WTC11 (cell line): Measurements from ENCODE around the gene TOX4. TPM values are rescaled to one million over a fixed set of nuclear protein-coding genes. Genes with fewer than 3 reads are reported as not detected.

Source experiments
- ATAC-seq: fragments of 200-7000 bp; cut with Tn5 transposase; 2 replicates; pipeline ENCODE4 v1.10.0; 2021; ENCODE audit warnings: mild to moderate bottlenecking, moderate library complexity
- CTCF ChIA-PET: fragments of 300-600 bp; sonication (Branson Sonifier 250); formaldehyde crosslinking; loops from one replicate; lab custom pipeline; 2021; ENCODE audit warnings: antibody characterized with exemption; lab: Charles Lee
- POLR2A ChIA-PET: fragments of 350-600 bp; sonication (Branson Sonifier 250); formaldehyde crosslinking; loops from one replicate; lab custom pipeline; 2021; ENCODE audit warnings: antibody characterized with exemption; lab: Charles Lee
- DNase-seq: peaks from one replicate; pipeline ENCODE4 v3.0.0; 2021; ENCODE audit warnings: low spot score
- H3K27ac Mint-ChIP-seq: 2 replicates; pipeline ENCODE4 v1.8.0; 2021; ENCODE audit warnings: mixed read lengths
- H3K27me3 Mint-ChIP-seq: 2 replicates; pipeline ENCODE4 v1.8.0; 2021; ENCODE audit warnings: low read depth, mild to moderate bottlenecking, moderate library complexity, mixed read lengths
- H3K36me3 Mint-ChIP-seq: 2 replicates; pipeline ENCODE4 v1.8.0; 2021; ENCODE audit warnings: mixed read lengths
- H3K4me1 Mint-ChIP-seq: 2 replicates; pipeline ENCODE4 v1.8.0; 2022; ENCODE audit warnings: mixed read lengths
- H3K4me3 Mint-ChIP-seq: 2 replicates; pipeline ENCODE4 v1.8.0; 2021; ENCODE audit warnings: mild to moderate bottlenecking, moderate library complexity, mixed read lengths
- H3K9me3 Mint-ChIP-seq: 2 replicates; pipeline ENCODE4 v1.8.0; 2021; ENCODE audit warnings: mixed read lengths
- ETV6 ChIP-seq: sonication (generic); formaldehyde crosslinking; IDR thresholded peaks from 2 replicates; pipeline ENCODE4 v1.8.1; 2022; ENCODE audit warnings: mild to moderate bottlenecking, missing genetic modification reagents
- FOXK1 ChIP-seq: sonication (generic); formaldehyde crosslinking; IDR thresholded peaks from 2 replicates; pipeline ENCODE4 v1.8.0; 2022; ENCODE audit warnings: mild to moderate bottlenecking, moderate library complexity, missing genetic modification reagents
- KAT7 ChIP-seq: sonication (generic); formaldehyde crosslinking; IDR thresholded peaks from 2 replicates; pipeline ENCODE4 v1.8.1; 2023; ENCODE audit warnings: missing genetic modification reagents, mild to moderate bottlenecking, borderline replicate concordance
- NFYB ChIP-seq: sonication (generic); formaldehyde crosslinking; conservative IDR thresholded peaks from 2 replicates; pipeline ENCODE4 v1.8.0; 2022; ENCODE audit warnings: low read depth, missing genetic modification reagents
- NR3C1 ChIP-seq: sonication (generic); formaldehyde crosslinking; conservative IDR thresholded peaks from 2 replicates; pipeline ENCODE4 v1.8.1; 2023; ENCODE audit warnings: low read depth, mild to moderate bottlenecking, missing genetic modification reagents
- ZNF317 ChIP-seq: sonication (generic); formaldehyde crosslinking; IDR thresholded peaks from 2 replicates; pipeline ENCODE4 v1.8.1; 2023; ENCODE audit warnings: low read depth, mild to moderate bottlenecking, moderate library complexity, missing genetic modification reagents, borderline replicate concordance
- ZNF423 ChIP-seq: fragments of 250-450 bp; sonication (Bioruptor Pico); IDR thresholded peaks from 2 replicates; pipeline ENCODE4 v2.1.2; 2022; ENCODE audit warnings: mild to moderate bottlenecking, moderate library complexity
- total RNA-seq: library from RNA; stranded (reverse); gene quantifications from 3 replicates; pipeline ENCODE4 v1.2.3, GENCODE V29; 2021
- TF ChIP-seq, protein P1 (sequence below): sonication (generic); formaldehyde crosslinking; IDR thresholded peaks from 2 replicates; pipeline ENCODE4 v1.8.0; 2023; ENCODE audit warnings: missing genetic modification reagents, mild to moderate bottlenecking, borderline replicate concordance
- TF ChIP-seq, protein P2 (sequence below): sonication (generic); formaldehyde crosslinking; IDR thresholded peaks from 2 replicates; pipeline ENCODE4 v1.8.1; 2023; ENCODE audit warnings: mild to moderate bottlenecking, missing genetic modification reagents
- TF ChIP-seq, protein P3 (sequence below): sonication (generic); formaldehyde crosslinking; conservative IDR thresholded peaks from 2 replicates; pipeline ENCODE4 v1.8.1; 2023; ENCODE audit warnings: mild to moderate bottlenecking, low read depth, missing genetic modification reagents, moderate library complexity
- TF ChIP-seq, protein P4 (sequence below): sonication (generic); formaldehyde crosslinking; IDR thresholded peaks from 2 replicates; pipeline ENCODE4 v1.8.0; 2022; ENCODE audit warnings: mild to moderate bottlenecking, missing genetic modification reagents

Gene TOX4
- total RNA-seq, 1 experiment from 2014 or later, result 49.1 TPM

DNA sequence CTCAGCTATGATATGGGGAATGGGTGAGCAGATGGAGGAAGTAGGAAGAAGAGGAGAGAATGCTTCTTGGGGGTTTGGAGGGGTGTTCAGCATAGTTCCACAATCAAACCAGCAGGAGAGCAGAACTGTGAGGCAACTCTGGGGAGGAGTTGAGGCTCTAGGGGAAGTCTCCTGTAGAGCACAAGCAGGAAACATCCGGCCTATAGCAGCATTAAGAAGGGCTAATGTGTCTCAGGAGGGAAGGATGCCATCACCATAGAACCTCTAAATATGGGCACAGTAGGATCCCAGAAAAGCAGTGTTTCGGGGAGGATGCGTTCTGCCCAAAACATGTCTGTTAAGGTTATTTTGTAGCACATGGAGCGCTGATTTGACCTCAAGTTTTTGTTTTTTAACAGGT is 57.6 kb downstream of the TOX4 start (continued):
- TF ChIP-seq, protein P1, sequence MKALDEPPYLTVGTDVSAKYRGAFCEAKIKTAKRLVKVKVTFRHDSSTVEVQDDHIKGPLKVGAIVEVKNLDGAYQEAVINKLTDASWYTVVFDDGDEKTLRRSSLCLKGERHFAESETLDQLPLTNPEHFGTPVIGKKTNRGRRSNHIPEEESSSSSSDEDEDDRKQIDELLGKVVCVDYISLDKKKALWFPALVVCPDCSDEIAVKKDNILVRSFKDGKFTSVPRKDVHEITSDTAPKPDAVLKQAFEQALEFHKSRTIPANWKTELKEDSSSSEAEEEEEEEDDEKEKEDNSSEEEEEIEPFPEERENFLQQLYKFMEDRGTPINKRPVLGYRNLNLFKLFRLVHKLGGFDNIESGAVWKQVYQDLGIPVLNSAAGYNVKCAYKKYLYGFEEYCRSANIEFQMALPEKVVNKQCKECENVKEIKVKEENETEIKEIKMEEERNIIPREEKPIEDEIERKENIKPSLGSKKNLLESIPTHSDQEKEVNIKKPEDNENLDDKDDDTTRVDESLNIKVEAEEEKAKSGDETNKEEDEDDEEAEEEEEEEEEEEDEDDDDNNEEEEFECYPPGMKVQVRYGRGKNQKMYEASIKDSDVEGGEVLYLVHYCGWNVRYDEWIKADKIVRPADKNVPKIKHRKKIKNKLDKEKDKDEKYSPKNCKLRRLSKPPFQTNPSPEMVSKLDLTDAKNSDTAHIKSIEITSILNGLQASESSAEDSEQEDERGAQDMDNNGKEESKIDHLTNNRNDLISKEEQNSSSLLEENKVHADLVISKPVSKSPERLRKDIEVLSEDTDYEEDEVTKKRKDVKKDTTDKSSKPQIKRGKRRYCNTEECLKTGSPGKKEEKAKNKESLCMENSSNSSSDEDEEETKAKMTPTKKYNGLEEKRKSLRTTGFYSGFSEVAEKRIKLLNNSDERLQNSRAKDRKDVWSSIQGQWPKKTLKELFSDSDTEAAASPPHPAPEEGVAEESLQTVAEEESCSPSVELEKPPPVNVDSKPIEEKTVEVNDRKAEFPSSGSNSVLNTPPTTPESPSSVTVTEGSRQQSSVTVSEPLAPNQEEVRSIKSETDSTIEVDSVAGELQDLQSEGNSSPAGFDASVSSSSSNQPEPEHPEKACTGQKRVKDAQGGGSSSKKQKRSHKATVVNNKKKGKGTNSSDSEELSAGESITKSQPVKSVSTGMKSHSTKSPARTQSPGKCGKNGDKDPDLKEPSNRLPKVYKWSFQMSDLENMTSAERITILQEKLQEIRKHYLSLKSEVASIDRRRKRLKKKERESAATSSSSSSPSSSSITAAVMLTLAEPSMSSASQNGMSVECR (CRISPR knock-in tag), result peak; percentile 30; the same call in 1 of the 2 replicates
- TF ChIP-seq ZNF423 (CRISPR knock-in tag) (peak; percentile 66), FOXK1 (CRISPR knock-in tag) (peak; percentile 66; the same call in 1 of the 2 replicates), ETV6 (CRISPR knock-in tag) (peak; percentile 75; the same call in 1 of the 2 replicates), KAT7 (CRISPR knock-in tag) (0 out of 2 replicates have a peak, but pooled peaks have one; percentile 64)
- TF ChIP-seq, protein P2, sequence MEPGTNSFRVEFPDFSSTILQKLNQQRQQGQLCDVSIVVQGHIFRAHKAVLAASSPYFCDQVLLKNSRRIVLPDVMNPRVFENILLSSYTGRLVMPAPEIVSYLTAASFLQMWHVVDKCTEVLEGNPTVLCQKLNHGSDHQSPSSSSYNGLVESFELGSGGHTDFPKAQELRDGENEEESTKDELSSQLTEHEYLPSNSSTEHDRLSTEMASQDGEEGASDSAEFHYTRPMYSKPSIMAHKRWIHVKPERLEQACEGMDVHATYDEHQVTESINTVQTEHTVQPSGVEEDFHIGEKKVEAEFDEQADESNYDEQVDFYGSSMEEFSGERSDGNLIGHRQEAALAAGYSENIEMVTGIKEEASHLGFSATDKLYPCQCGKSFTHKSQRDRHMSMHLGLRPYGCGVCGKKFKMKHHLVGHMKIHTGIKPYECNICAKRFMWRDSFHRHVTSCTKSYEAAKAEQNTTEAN (CRISPR knock-in tag), result no peak
- TF ChIP-seq, all 79 proteins: peak for 10

DNA sequence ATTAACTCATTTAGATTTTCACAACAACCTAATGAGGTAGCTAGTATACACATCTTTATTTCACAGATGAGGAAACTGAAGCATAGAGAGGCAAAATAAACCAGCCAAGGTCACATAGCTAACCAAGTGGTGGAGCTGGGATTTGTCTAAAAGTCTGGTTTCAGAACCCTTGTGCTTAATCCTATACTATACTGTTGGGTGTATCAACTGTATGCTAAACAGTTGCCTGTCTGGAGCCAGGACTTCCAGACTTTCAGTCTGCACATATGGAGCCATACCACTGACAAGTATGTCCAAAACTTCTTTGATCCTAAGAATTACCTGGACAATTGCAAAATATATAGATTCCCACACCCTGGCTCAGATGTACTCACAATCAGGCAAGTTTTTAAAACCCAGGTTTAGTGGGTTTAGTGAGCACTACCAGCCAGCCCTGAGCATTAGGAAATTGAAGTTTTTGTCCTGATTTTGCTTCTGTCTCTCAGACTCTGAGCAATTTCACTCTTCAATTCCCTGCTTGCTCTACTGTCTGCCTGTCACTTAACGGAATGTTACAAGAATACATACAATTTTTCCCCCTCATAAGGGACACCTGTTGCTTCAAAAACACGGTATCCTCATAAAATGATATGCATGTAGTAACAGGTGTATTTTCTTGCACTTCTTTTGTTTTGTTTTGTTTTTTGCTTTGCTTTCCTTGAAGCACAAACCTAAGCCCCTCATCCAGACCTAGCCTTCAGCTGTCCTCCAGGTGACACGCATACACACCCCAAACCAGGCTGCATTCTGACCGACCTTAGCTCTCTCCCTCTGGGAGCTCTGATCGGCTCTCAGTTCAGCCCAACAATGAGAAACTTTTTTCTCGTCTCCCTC is 58.8 kb downstream of the TOX4 start:
- peaks cover 11% of the 10 kb centered on the region for H3K36me3 Mint-ChIP-seq
- peaks cover 52% of the 10 kb centered on the region for H3K4me1 Mint-ChIP-seq
- H3K27ac Mint-ChIP-seq, result peak overlapping the region; percentile 100
- ATAC-seq, result peak; percentile 7
- ChIA-PET POLR2A (interaction anchor here (0.6 to 4.2 kb wide), 7 partner anchors 9 to 79 kb away, joined by 3 to 76 read pairs (median 5); partner anchors contain the start of genes METTL3 and SALL2), CTCF (interaction anchor here (0.5 to 4.4 kb wide), 6 partner anchors 9 to 464 kb away, joined by 3 to 32 read pairs (median 4); partner anchors contain the start of genes METTL3 and SALL2)
- no peak for DNase-seq
- H3K27me3 Mint-ChIP-seq, result no peaks in the 10 kb centered on the region
- H3K9me3 Mint-ChIP-seq, result no peaks in the 10 kb centered on the region
- TF ChIP-seq, protein P3, sequence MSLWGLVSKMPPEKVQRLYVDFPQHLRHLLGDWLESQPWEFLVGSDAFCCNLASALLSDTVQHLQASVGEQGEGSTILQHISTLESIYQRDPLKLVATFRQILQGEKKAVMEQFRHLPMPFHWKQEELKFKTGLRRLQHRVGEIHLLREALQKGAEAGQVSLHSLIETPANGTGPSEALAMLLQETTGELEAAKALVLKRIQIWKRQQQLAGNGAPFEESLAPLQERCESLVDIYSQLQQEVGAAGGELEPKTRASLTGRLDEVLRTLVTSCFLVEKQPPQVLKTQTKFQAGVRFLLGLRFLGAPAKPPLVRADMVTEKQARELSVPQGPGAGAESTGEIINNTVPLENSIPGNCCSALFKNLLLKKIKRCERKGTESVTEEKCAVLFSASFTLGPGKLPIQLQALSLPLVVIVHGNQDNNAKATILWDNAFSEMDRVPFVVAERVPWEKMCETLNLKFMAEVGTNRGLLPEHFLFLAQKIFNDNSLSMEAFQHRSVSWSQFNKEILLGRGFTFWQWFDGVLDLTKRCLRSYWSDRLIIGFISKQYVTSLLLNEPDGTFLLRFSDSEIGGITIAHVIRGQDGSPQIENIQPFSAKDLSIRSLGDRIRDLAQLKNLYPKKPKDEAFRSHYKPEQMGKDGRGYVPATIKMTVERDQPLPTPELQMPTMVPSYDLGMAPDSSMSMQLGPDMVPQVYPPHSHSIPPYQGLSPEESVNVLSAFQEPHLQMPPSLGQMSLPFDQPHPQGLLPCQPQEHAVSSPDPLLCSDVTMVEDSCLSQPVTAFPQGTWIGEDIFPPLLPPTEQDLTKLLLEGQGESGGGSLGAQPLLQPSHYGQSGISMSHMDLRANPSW, result no peak
- TF ChIP-seq NFYB (no peak), ZNF317 (no peak), NR3C1 (CRISPR knock-in tag) (no peak)
- TF ChIP-seq, protein P4, sequence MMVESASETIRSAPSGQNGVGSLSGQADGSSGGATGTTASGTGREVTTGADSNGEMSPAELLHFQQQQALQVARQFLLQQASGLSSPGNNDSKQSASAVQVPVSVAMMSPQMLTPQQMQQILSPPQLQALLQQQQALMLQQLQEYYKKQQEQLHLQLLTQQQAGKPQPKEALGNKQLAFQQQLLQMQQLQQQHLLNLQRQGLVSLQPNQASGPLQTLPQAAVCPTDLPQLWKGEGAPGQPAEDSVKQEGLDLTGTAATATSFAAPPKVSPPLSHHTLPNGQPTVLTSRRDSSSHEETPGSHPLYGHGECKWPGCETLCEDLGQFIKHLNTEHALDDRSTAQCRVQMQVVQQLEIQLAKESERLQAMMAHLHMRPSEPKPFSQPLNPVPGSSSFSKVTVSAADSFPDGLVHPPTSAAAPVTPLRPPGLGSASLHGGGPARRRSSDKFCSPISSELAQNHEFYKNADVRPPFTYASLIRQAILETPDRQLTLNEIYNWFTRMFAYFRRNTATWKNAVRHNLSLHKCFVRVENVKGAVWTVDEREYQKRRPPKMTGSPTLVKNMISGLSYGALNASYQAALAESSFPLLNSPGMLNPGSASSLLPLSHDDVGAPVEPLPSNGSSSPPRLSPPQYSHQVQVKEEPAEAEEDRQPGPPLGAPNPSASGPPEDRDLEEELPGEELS (CRISPR knock-in tag), result no peak
- H3K4me3 Mint-ChIP-seq, result peak overlapping the region; percentile 90
